Renal pelvis (tissue), 4 donors: Measurements from ENCODE around the gene SNX8. TPM values are rescaled to one million over a fixed set of nuclear protein-coding genes. Genes with fewer than 3 reads are reported as not detected.

ENCODE experiments used
- DNase-seq: peaks from one replicate; pipeline ENCODE4 v3.0.0-alpha.2; 2013
- polyA plus RNA-seq, 3 donors: library from polyadenylated mRNA; unstranded; fragments of 120-200 nt; gene quantifications; one replicate each; pipeline ENCODE4 v1.2.1, GENCODE V29; 2013; ENCODE audit not compliant: insufficient read length in 3 of 3

SNX8 gene
- polyA plus RNA-seq, 3 donors = 40.7 to 46.2 (median 44.3) TPM

GRCh38 chr7:2249744-2250323 lies 64.4 kb downstream of the SNX8 start:
- no peak for DNase-seq

GRCh38 chr7:2248984-2249694 lies 65.1 kb downstream of the SNX8 start:
- DNase-seq = no peak

DNA sequence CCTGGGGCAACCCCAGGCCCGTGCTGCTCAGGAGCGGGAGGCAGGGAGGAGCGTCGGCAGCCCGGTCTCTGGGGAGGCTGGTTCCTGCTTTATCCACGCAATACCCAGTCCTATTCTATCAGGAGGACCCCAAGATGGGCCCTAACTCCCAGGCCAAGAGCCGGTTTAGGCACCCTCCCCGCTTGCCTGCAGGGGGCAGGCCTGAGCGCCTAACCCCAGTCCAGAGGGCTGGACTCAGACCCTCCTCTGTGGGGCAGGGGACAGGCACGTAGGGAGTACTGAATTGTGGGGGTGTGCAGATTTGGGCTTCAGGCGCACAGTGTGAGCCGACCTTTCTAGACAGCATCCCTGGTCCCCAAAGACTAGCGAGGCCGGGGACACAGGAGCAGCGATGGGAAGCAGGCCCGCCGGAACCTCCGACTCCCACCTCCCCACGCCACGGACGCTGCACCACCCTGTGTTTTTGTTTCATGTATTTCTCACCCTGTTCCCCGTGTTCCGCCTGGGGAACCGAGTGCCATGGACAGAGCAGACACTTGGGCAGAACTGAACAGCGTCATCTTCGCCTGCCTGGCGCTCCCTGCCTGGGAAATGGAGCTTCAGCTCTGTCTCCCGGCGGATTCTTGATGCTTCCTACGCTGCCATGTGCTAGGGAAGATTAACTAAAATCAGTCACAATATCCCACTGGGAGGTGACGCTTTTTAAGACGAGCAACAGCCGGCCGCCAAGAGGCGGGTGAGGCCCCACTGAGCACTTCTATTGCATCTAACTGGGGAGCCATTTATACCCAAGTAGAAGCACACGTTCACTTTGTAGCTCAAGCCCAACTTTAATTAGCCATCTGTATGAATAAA lies 66.9 kb downstream of the SNX8 start:
- no peak for DNase-seq

- no peak for DNase-seq
Observed at GRCh38 chr7:2245883-2246675, 68.2 kb downstream of the SNX8 start.

GRCh38 chr7:2244404-2244995 lies 69.7 kb downstream of the SNX8 start:
- DNase-seq = no peak

- no peak for DNase-seq
Observed at GRCh38 chr7:2243458-2243857, 70.8 kb downstream of the SNX8 start.

DNA sequence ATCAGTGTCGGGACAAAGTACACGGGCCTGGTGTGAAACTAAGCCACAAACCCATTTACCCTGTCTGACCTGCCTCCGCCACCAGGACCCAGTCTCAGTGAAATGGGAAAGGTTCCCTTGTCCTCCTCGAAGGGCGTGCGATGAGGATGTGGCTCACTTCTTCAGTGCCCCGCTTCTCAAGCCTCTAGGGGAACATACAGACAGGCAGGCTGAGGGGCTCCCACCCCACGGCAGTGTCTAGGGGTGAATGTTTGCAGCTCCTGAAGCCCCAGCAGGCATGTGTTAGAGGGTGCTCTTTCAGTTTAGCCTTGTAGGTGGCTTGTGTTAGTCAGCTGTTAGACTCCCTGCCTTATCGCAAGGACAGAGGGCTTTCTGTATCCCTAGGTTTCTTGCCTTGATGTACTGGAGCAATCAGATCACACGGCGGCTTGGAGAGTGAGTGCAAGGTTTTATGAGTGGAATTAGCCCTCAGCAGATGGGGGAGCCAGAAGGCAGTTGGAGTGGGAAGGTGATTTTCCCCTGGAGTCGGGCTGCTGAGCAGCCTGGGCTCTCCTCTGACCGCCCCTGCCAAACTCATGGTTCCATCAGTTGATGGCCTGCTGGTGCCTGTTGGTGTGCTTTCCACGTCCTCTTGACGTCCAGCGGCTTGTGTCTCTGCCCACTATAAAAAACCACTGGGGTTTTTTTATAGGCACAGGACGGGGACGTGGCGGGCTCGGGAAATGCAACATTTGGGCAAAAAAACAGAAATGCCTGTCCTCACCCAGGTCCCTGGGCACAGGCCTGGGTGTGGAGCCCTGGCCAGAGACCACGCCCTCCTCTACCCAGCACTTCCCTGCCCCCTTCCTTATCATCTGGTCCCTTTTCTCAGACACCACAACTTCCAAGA lies 71.5 kb downstream of the SNX8 start:
- no peak for DNase-seq

DNA sequence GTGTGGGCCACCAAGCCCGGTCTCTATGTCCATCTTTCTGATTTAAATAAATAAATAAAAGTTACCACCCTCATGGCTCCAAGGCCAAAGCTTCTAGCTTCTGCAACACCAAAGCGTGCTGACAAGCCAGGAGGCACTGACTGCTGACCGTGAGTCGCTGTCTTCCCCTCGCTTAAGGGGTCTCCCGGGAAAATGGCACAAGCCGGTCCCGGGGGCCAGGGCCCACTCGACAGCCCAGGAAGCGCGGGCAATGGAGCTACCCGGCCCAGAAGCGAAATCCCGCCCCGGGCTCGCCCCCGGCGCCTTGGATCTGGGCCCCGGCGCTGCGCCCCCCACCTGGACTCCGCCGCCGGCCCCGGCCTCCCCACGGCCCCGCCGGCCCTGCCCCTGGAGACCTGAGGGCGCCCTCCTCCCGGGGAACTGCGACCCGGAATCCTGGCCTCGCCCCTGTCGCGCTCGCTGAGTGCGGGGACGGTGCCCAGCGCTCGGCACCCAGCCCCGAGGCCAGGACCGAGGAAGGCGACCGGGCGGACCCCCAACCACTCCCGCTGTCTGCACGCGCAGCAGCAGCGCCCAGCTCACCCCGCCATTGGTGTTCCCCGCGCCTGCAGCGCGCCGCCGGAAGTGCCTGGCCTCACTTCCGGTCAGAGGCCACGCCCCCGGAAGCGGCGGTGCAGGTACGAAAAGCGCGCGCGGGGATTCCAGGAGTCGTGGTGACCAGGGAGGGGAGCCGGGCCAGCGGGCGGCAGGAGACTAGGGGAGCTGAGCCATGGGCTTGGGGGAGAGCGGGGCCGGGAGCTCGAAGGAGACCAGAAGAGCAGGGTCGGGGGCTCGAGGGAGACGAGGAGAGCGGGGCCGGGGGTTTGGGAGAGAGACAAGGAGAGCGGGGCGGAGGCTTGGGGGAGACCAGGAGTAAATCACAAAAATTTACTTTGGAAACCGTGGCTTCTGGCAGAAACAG lies 72.4 kb downstream of the SNX8 start, which contains the start of the genes MRM2 and NUDT1:
TSS of gene MRM2 (minus strand) at position 626 of the 961 bp plus-strand sequence. CDS start at position 590, 36 bp downstream.
TSS of gene NUDT1 (plus strand) at position 647 of the 961 bp plus-strand sequence. CDS start 2,349 bp downstream, outside the sequence.
- DNase-seq = peak; percentile 79

GRCh38 chr7:2239242-2239641 lies 75.0 kb downstream of the SNX8 start:
- DNase-seq = no peak

- DNase-seq = no peak
Observed at GRCh38 chr7:2237109-2237602, 77.1 kb downstream of the SNX8 start.

DNA sequence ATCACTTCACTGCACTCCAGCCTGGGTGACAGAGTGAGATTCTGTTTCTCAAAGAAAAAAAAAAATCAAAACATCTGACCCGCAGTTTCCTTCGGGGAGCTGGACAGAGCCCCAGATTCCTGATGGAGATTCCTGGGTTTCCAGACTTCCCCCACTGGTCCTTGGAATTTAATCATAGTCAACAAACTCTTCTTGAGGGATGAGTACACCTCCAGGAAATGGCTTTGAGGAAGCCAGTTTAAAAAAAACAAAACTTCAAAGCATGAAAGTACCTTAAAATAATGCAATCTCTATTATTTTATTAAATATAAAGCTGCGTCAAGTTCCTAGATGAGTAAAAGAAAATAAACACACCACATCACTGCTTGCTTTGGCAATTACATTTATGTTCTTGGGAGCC lies 80.3 kb downstream of the SNX8 start:
- DNase-seq = no peak

- DNase-seq = peak; percentile 88
Observed at GRCh38 chr7:2232766-2233520, 81.3 kb downstream of the SNX8 start, which contains the start of gene MAD1L1. Gene MAD1L1 (minus strand): TSS chr7:2232945. CDS start chr7:2230133, 2,812 bp downstream.

- DNase-seq = no peak
Observed at GRCh38 chr7:2231992-2232765, 82.1 kb downstream of the SNX8 start.

- no peak for DNase-seq
Observed at GRCh38 chr7:2230882-2231281, 83.4 kb downstream of the SNX8 start.

DNA sequence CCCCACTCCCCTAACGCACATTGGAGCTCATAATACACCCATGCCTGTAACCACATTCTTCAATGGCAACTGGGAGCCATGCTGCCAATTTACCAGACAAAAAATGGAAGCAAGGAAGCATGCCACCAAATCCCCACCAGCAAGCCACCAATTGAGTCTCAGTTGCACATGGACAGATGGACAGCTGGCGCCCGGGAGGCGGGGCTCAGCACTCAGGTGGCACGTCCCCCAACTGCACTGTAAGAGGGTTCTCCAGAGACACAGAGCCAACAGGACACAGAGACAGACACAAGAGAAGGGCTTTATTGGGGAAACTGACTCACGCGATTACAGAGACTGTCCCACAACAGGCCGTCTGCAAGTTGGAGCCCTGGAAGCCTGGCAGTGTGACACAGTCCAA lies 84.0 kb downstream of the SNX8 start:
- DNase-seq = no peak

DNA sequence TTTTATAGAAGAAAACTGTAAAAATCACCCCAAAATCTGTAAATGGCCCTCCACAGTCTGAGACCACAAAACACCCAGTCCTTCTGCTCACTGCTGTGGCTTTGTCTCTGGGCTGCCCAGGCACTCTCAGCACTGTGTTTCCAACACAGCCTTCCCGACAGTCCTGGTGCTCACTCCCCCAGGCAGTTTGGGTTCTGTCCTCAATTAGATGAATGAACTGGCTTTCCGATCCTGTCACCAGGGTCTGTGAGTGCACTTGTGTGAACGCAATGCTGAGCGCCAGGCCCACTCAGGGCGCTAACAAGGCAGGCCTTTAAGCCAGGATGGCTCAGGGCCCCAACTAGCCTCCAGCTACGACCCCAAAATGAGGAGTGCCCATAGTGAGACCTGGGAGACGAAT lies 84.8 kb downstream of the SNX8 start:
- no peak for DNase-seq

DNA sequence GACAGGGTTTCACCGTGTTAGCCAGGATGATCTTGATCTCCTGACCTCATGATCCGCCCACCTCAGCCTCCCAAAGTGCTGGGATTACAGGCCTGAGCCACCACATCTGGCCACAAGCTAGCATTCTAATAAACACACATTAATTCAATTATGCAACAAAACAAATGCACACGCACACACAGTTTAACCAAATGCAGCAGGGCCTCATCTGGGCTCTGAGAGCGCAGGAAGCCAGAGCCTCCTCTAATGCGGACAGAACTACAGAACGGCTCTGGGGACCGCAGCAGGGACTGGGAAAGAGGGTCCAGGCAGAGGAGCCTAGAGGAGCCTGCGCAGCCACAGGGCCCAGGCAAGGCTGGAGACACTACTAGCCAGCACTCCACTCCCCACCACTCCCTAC lies 85.3 kb downstream of the SNX8 start:
- no peak for DNase-seq
